Rectal smooth muscle tissue (tissue), 1 donor: Measurements from ENCODE around the gene ZXDC.

Experiments used
- H3K27ac ChIP-seq: one replicate; pipeline ENCODE4 v1.7.0; 2013; ENCODE audit warnings: low read depth, low read length, inconsistent platforms
- H3K27me3 ChIP-seq: one replicate; pipeline ENCODE4 v1.7.0; 2013; ENCODE audit warnings: low read length; ENCODE audit not compliant: control insufficient read depth, insufficient read depth
- H3K36me3 ChIP-seq: one replicate; pipeline ENCODE4 v1.7.0; 2013; ENCODE audit warnings: low read length; ENCODE audit not compliant: control insufficient read depth, insufficient read depth
- H3K4me1 ChIP-seq: one replicate; pipeline ENCODE4 v1.7.0; 2013; ENCODE audit warnings: low read length; ENCODE audit not compliant: control insufficient read depth, insufficient read depth
- H3K4me3 ChIP-seq: one replicate; pipeline ENCODE4 v1.7.0; 2013; ENCODE audit warnings: low read length
- H3K9ac ChIP-seq: one replicate; pipeline ENCODE4 v1.7.0; 2013; ENCODE audit warnings: low read length

The ZXDC gene

DNA sequence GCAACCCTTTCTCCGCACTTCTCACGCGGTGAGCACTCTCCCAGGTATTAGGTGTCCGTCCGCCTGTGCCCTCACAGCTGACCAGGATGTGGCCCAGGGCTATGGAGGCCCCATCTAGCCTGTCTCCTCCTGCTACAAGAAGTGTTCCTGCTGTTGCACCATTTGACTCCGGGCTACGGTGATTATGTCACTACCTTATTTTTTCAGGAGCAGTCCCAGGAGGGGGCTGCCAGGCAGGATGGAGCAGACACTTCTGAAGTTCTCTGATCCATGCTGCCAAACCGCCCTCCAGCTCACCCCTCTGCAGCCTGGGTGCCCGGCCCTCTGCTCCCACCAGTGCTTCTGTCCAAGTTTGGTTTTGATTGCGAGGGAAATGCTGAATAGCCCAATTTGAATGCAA, 36.9 kb downstream of the ZXDC start:
- Histone ChIP-seq H3K36me3 (peaks cover 27% of the 10 kb centered on the region), H3K27me3 (no peaks in the 10 kb centered on the region), H3K4me3 (no peak overlapping the region), H3K4me1 (no peaks in the 10 kb centered on the region), H3K27ac (no peak overlapping the region), H3K9ac (no peak overlapping the region)

DNA sequence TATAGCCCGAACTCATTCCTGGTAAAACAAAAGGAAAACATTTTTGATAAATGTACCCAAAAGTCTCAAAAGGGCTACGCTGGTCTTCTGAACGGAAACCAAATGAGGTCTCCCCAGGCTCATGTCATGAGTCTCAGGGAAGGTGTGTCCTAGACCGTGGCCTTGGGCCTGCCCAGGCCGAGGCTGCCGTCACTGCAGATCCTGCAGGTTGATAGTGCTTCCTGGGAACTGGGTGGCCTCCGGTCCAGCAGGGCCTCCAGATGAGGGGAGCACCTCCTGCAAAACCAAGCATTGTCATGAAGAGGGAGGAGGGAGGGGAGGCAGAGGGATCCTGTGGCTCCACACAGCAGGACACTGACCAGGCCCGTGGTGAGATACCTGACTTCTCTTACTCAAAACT, 37.5 kb downstream of the ZXDC start:
- H3K4me1 ChIP-seq, result no peaks in the 10 kb centered on the region
- H3K4me3 ChIP-seq, result no peak overlapping the region
- no peak overlapping the region for H3K27ac ChIP-seq
- no peak overlapping the region for H3K9ac ChIP-seq
- H3K27me3 ChIP-seq, result no peaks in the 10 kb centered on the region
- H3K36me3 ChIP-seq, result peaks cover 27% of the 10 kb centered on the region

DNA sequence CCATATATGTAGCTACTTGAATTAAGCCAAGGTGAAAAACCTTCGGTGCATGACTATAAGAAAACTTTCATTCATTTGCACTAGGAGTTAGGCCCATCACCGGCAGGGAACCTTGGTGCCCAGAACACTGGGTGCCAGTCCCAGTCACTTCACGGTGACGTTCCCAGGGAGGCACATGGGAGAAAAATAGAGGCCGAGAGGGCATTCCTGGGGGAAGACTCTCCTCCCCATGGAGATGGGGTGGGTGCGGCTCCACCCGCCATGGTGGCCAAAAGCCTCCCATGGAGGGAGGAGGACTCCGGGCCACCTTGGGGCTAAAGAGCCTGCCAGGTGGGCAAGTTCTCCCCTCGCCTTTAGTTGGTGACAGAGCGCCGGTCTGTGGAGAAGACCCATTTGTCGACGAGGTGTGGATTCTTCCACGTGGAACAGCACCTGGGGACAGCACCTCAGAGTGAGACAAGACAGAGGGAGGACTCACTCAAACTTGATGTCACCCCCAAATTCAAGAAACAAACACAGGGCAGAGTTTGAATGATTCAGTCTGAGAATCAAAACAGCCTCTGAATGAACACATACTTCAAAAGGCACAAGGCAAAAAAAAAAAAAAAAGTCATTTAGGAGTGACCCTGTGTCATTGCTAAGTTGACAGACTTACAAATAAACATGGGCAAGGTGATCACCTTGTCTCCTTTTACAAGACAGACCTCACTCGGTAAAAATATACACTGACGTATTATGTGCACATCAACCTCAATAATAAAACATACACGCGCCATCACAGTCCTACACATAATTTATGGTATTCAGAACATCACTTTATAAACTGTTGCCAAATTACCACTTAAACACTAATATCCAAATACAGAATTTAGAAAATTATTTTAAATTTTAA, 38.6 kb downstream of the ZXDC start:
- H3K27ac ChIP-seq, result no peak overlapping the region
- H3K4me1 ChIP-seq, result no peaks in the 10 kb centered on the region
- no peak overlapping the region for H3K9ac ChIP-seq
- H3K4me3 ChIP-seq, result no peak overlapping the region
- H3K36me3 ChIP-seq, result peaks cover 27% of the 10 kb centered on the region
- H3K27me3 ChIP-seq, result no peaks in the 10 kb centered on the region

- H3K27ac ChIP-seq, result no peak overlapping the region
- no peak overlapping the region for H3K4me3 ChIP-seq
- H3K9ac ChIP-seq, result no peak overlapping the region
- H3K4me1 ChIP-seq, result no peaks in the 10 kb centered on the region
- H3K27me3 ChIP-seq, result no peaks in the 10 kb centered on the region
- peaks cover 27% of the 10 kb centered on the region for H3K36me3 ChIP-seq
Measured at GRCh38 chr3:126435456-126436315, 40.0 kb downstream of the ZXDC start.

GRCh38 chr3:126434931-126435411, 40.7 kb downstream of the ZXDC start:
- Histone ChIP-seq H3K9ac (no peak overlapping the region), H3K36me3 (peaks cover 27% of the 10 kb centered on the region), H3K27ac (no peak overlapping the region), H3K27me3 (no peaks in the 10 kb centered on the region), H3K4me1 (no peaks in the 10 kb centered on the region), H3K4me3 (no peak overlapping the region)

GRCh38 chr3:126434264-126434590, 41.5 kb downstream of the ZXDC start:
- H3K36me3 ChIP-seq, result peaks cover 20% of the 10 kb centered on the region
- H3K9ac ChIP-seq, result no peak overlapping the region
- no peak overlapping the region for H3K27ac ChIP-seq
- no peak overlapping the region for H3K4me3 ChIP-seq
- no peaks in the 10 kb centered on the region for H3K27me3 ChIP-seq
- no peaks in the 10 kb centered on the region for H3K4me1 ChIP-seq

DNA sequence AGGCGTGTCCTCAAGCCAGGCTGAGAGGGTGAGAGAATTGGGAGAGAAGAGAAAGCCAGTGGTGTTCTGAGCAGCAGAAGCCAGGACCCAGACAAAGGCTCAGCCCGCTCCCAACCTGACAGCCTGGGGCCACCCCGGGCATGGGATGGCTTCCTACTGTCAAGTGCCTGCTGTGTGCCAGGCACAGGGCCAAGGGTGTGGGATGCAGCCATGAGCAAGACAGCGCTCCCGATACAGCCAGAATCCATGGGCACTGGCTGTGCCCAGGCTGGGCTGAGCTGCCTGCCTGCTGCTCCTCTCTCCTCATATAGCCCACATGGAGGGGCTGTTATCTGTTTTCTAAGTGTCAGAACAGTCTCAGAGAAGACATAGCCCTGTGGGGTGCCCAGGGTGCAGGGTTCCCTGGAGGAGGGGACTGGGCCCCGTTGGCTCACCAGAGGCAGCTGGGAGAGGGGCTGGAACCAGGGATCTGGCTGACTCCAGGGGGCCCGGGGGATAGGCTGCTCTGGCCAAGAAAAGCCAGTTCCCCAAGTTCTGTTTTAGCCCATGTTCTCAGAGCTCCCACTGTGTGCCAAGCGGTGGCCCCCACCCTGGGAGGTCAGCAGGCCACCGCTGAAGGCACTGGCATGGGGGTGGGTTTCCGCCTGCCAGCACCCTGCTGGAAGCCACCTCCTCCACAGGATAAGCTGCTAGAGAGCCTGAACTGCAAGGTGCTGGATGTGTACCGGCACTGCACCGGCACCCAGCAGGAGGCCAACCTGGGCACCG, 42.0 kb downstream of the ZXDC start:
- H3K27me3 ChIP-seq, result no peaks in the 10 kb centered on the region
- H3K36me3 ChIP-seq, result peaks cover 16% of the 10 kb centered on the region
- H3K4me1 ChIP-seq, result no peaks in the 10 kb centered on the region
- no peak overlapping the region for H3K9ac ChIP-seq
- H3K27ac ChIP-seq, result no peak overlapping the region
- H3K4me3 ChIP-seq, result no peak overlapping the region

GRCh38 chr3:126433105-126433430, 42.6 kb downstream of the ZXDC start:
- Histone ChIP-seq H3K9ac (no peak overlapping the region), H3K27me3 (no peaks in the 10 kb centered on the region), H3K36me3 (peaks cover 11% of the 10 kb centered on the region), H3K4me1 (no peaks in the 10 kb centered on the region), H3K4me3 (no peak overlapping the region), H3K27ac (no peak overlapping the region)

DNA sequence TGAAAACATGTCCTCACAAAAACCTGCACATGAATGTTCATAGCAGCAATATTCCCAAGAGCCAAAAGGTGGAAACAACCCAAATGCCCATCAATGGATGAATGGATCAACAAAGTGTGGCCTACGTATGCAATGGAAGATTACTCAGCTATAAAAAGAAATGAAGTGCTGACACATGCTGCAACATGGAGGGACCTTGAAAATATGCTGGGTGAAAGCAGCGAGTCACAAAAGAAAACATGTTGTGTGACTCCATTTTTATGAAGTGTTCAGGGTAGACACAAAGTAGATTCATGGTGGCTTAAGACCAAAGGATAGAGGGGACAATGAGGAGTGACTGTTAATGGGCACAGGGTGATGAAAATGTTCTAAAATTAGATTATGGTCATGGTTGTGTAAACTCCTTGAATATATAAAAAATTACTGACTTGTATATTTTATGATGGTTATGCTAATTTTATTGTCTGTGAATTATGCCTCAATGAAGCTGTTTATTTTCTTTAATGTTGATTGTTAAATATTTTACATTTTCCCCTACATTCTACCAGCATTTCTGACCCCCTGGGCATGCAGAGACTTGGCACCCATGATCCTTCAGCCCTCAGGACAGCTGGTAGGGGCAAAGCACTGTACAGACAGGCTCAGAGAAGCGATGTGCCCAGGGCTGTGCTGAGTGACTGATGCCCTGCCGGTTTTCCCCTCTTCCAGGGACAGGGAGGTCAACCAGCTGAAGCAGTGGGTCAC, 43.2 kb downstream of the ZXDC start:
- H3K4me3 ChIP-seq, result no peak overlapping the region

GRCh38 chr3:126431103-126431534, 44.6 kb downstream of the ZXDC start:
- Histone ChIP-seq H3K4me3 (no peak overlapping the region), H3K4me1 (no peaks in the 10 kb centered on the region), H3K27ac (no peak overlapping the region), H3K27me3 (no peaks in the 10 kb centered on the region), H3K9ac (no peak overlapping the region), H3K36me3 (peaks cover 3% of the 10 kb centered on the region)

More for the DNA sequence above, 43.2 kb downstream of the ZXDC start:
- Histone ChIP-seq H3K9ac (no peak overlapping the region), H3K4me1 (no peaks in the 10 kb centered on the region), H3K36me3 (peaks cover 7% of the 10 kb centered on the region), H3K27me3 (no peaks in the 10 kb centered on the region), H3K27ac (no peak overlapping the region)

GRCh38 chr3:126424751-126425150, 50.9 kb downstream of the ZXDC start:
- Histone ChIP-seq H3K4me3 (no peak overlapping the region), H3K36me3 (no peaks in the 10 kb centered on the region)

More at GRCh38 chr3:126424751-126425150, 50.9 kb downstream of the ZXDC start:
- H3K27ac ChIP-seq, result no peak overlapping the region
- no peaks in the 10 kb centered on the region for H3K27me3 ChIP-seq
- no peak overlapping the region for H3K9ac ChIP-seq
- no peaks in the 10 kb centered on the region for H3K4me1 ChIP-seq
